Adrenal gland (tissue), 12 donors: ENCODE data around the gene TRIM63. TPM values are rescaled to one million over a fixed set of nuclear protein-coding genes. Genes with fewer than 3 reads are reported as not detected.
A peak's percentile ranks its signal among the peaks of the same experiment; 100 is the strongest.

Experiments
- DNase-seq, 7 donors: peaks; one replicate each; pipeline ENCODE4 v3.0.0-alpha.2; 2019 to 2020
- H3K27ac ChIP-seq, 5 donors: fragments of 200-600 bp; sonication (generic) in 4 of 5; 1 replicate in 3 of 5; 2 replicates in 2 of 5; pipeline versions ENCODE4 v1.5.1 to v1.8.0; 2016 to 2020; ENCODE audit warnings: mild to moderate bottlenecking in 1 of 5
- H3K27me3 ChIP-seq: fragments of 200-600 bp; 2 replicates; pipeline ENCODE4 v1.8.0; 2021
- H3K36me3 ChIP-seq, 2 donors: fragments of 200-600 bp; replicated peaks in 1 of 2; 1 replicate in 1 of 2; 2 replicates in 1 of 2; pipeline versions ENCODE4 v1.5.1 to v1.8.0; 2018 to 2022
- H3K4me1 ChIP-seq, 2 donors: fragments of 200-600 bp; replicated peaks in 1 of 2; 1 replicate in 1 of 2; 2 replicates in 1 of 2; pipeline versions ENCODE4 v1.5.1 to v1.8.0; 2018 to 2021
- H3K4me3 ChIP-seq, 4 donors: fragments of 200-600 bp; sonication (generic) in 3 of 4; one replicate each; pipeline ENCODE4 v1.5.1; 2016 to 2018
- H3K9me3 ChIP-seq, 3 donors: fragments of 200-600 bp; sonication (generic) in 1 of 3; replicated peaks in 1 of 3; 1 replicate in 2 of 3; 2 replicates in 1 of 3; pipeline versions ENCODE4 v1.5.1 to v1.8.0; 2016 to 2021
- POLR2A ChIP-seq, 2 donors: fragments of 450-650 bp; IDR thresholded peaks; one replicate each; pipeline ENCODE4 v1.6.1; 2017; ENCODE audit warnings: antibody characterized with exemption in 2 of 2, mild to moderate bottlenecking in 2 of 2, moderate library complexity in 1 of 2
- WGBS, 4 donors: extraction: QIAGEN DNeasy Blood & Tissue Kit in 2 of 4; methylation state at CpG; one replicate each; pipeline versions ENCODE4 v1.1.5 to v1.1.7; 2013 to 2017; 5-methylcytosine and 5-hydroxymethylcytosine counted together
- intact Hi-C, 2 donors: fragments of 100-400 bp; cut with DNase I; formaldehyde crosslinking; loops; one replicate each; pipeline versions ENCODE4 v1.14.1 to v1.15.0; 2022 to 2023
- polyA plus RNA-seq, 3 donors: library from polyadenylated mRNA; stranded (reverse); fragments of 200-250 nt in 2 of 3; fragments of 350-450 nt in 1 of 3; fragmentation: Illumina TruSeq in 1 of 3; extraction: RNeasy Lipid Tissue Mini Kit (QIAGEN cat#74804) in 1 of 3; gene quantifications; one replicate each; pipeline ENCODE4 v1.2.3, GENCODE V29; 2013 to 2014
- total RNA-seq, 9 donors: library from RNA; depleted of rRNA in 4 of 9; stranded (reverse); fragments of >200 nt in 4 of 9; fragments of 120-200 nt in 1 of 9; fragmentation: NEBNext Ultra II Directional in 1 of 9; extraction: Animal tissue kit (Norgen Biotek cat#: 25700) in 1 of 9; gene quantifications; one replicate each; pipeline versions ENCODE4 v1.1.0 to v1.2.4, GENCODE V29; 2013 to 2023
- TF ChIP-seq, protein P1 (sequence below), 6 experiments: fragments of 450-650 bp in 4 of 6; fragments of 200-600 bp in 2 of 6; sonication (generic) in 1 of 6; IDR thresholded peaks; 1 replicate in 5 of 6; 2 replicates in 1 of 6; pipeline versions ENCODE4 v1.5.1 to v1.8.0; 2016 to 2021; ENCODE audit warnings: antibody characterized with exemption in 6 of 6, mild to moderate bottlenecking in 2 of 6, moderate library complexity in 1 of 6
- donor health status: healthy with polysubstance abuse.
- donor health status: Bipolar disorder and iron deficiency.
- donor health status: DM: yes; HTN: yes; CAD: no.
- donor health status: DM: no; HTN: no; CAD: no.
- donor health status: DM: no; HTN: no; CAD: no.
- donor health status: DM: yes; HTN: yes; CAD: no.

Gene TRIM63
- total and polyA plus RNA-seq, 12 donors = 0.06 to 4.6 (median 0.18) TPM; not detected in 7

- Histone ChIP-seq H3K4me3 (no peak overlapping the region), H3K9me3 (no peaks in the 10 kb centered on the region), H3K27ac (no peak overlapping the region), H3K27me3 (peaks cover 36% of the 10 kb centered on the region), H3K4me1 (no peaks in the 10 kb centered on the region), H3K36me3 (no peaks in the 10 kb centered on the region)
- TF ChIP-seq, protein P1, sequence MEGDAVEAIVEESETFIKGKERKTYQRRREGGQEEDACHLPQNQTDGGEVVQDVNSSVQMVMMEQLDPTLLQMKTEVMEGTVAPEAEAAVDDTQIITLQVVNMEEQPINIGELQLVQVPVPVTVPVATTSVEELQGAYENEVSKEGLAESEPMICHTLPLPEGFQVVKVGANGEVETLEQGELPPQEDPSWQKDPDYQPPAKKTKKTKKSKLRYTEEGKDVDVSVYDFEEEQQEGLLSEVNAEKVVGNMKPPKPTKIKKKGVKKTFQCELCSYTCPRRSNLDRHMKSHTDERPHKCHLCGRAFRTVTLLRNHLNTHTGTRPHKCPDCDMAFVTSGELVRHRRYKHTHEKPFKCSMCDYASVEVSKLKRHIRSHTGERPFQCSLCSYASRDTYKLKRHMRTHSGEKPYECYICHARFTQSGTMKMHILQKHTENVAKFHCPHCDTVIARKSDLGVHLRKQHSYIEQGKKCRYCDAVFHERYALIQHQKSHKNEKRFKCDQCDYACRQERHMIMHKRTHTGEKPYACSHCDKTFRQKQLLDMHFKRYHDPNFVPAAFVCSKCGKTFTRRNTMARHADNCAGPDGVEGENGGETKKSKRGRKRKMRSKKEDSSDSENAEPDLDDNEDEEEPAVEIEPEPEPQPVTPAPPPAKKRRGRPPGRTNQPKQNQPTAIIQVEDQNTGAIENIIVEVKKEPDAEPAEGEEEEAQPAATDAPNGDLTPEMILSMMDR (IDR thresholded peaks at IDR 0.05) = no peak
- no peak for TF ChIP-seq POLR2A (IDR thresholded peaks at IDR 0.05)
- WGBS, 4 donors = 69 to 76% (median 74%) methylated on average over 3 of the region's 3 CpGs
- intact Hi-C loops = no loop called here
- DNase-seq = no peak
Measured at GRCh38 chr1:26075421-26076144, 8.2 kb upstream of the TRIM63 start.

DNA sequence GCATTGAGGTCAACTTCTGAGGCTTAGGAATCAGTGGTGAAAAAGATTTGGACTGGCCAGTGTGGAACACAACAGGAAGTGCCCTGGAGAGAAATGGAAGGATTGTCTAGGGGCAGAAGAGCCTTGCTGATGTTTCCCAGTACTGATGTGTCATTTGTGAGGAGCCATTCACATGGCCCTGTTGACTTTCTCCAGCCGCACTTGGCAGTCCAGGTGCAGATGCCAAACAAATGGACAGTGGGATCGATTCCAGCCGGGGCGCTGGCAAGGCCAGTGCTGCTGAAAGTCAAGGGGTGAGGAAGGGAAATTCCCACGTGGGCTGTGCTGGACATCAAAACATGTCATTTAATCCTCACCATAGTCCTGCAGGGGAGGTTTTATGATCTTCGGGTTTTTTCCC, 4.9 kb upstream of the TRIM63 start:
- no peaks in the 10 kb centered on the region for H3K36me3 ChIP-seq
- H3K4me3 ChIP-seq = no peak overlapping the region
- TF ChIP-seq POLR2A (IDR thresholded peaks at IDR 0.05) = no peak
- TF ChIP-seq, protein P1 (IDR thresholded peaks at IDR 0.05) = no peak
- no peaks in the 10 kb centered on the region for H3K9me3 ChIP-seq
- H3K27me3 ChIP-seq = peaks cover 36% of the 10 kb centered on the region
- DNase-seq = peak in 3 of 7 donors; percentile 8 to 66 (median 32)
- H3K4me1 ChIP-seq = no peaks in the 10 kb centered on the region
- intact Hi-C loops = no loop called here
- H3K27ac ChIP-seq = no peak overlapping the region
- 20 to 40% (median 30%) methylated on average over 6 of the region's 6 CpGs for WGBS, 4 donors

- Histone ChIP-seq H3K27me3 (peaks cover 35% of the 10 kb centered on the region), H3K4me3 (no peak overlapping the region), H3K36me3 (no peaks in the 10 kb centered on the region), H3K4me1 (no peaks in the 10 kb centered on the region), H3K27ac (no peak overlapping the region), H3K9me3 (no peaks in the 10 kb centered on the region)
- no peak for DNase-seq
- intact Hi-C loops = no loop called here
- WGBS, 4 donors = 89 to 91% (median 90%) methylated on average over 6 of the region's 6 CpGs
- TF ChIP-seq POLR2A (IDR thresholded peaks at IDR 0.05) = no peak
- TF ChIP-seq, protein P1 (IDR thresholded peaks at IDR 0.05) = no peak
Measured at GRCh38 chr1:26070963-26071342, 3.5 kb upstream of the TRIM63 start.

GRCh38 chr1:26070296-26070962, 3.0 kb upstream of the TRIM63 start:
- Histone ChIP-seq H3K4me3 (no peak overlapping the region), H3K27me3 (peaks cover 32% of the 10 kb centered on the region), H3K27ac (no peak overlapping the region), H3K36me3 (no peaks in the 10 kb centered on the region), H3K4me1 (no peaks in the 10 kb centered on the region), H3K9me3 (no peaks in the 10 kb centered on the region)
- no peak for DNase-seq
- intact Hi-C loops = no loop called here
- TF ChIP-seq POLR2A (IDR thresholded peaks at IDR 0.05) = no peak
- TF ChIP-seq, protein P1 (IDR thresholded peaks at IDR 0.05) = no peak
- WGBS, 4 donors = 88 to 96% (median 92%) methylated on average over 4 of the region's 4 CpGs
